Nephron progenitor cell (in vitro differentiated cells): Measurements from ENCODE around the gene PPP2R5D.

Experiments
- DNase-seq: peaks from one replicate; pipeline ENCODE4 v3.0.0; 2021
- H3K27ac Mint-ChIP-seq: 2 replicates; pipeline ENCODE4 v1.8.0; 2021; ENCODE audit warnings: mild to moderate bottlenecking, moderate library complexity, mixed read lengths
- H3K27me3 Mint-ChIP-seq: 2 replicates; pipeline ENCODE4 v1.8.0; 2021; ENCODE audit warnings: mild to moderate bottlenecking, low read depth, mixed read lengths; ENCODE audit not compliant: poor library complexity
- H3K36me3 Mint-ChIP-seq: 2 replicates; pipeline ENCODE4 v1.8.0; 2021; ENCODE audit warnings: low read depth, mixed read lengths
- H3K4me1 Mint-ChIP-seq: 2 replicates; pipeline ENCODE4 v1.8.0; 2021; ENCODE audit warnings: mixed read lengths
- H3K4me3 Mint-ChIP-seq: 2 replicates; pipeline ENCODE4 v1.8.0; 2021; ENCODE audit warnings: mild to moderate bottlenecking, moderate library complexity, mixed read lengths
- H3K9me3 Mint-ChIP-seq: 2 replicates; pipeline ENCODE4 v1.8.0; 2021; ENCODE audit warnings: mild to moderate bottlenecking, moderate library complexity, mixed read lengths
- TF ChIP-seq, protein P1 (sequence below): fragments of 200-600 bp; sonication (generic); IDR thresholded peaks from 2 replicates; pipeline ENCODE4 v1.5.0; 2021; ENCODE audit warnings: antibody characterized with exemption

Gene PPP2R5D

DNA sequence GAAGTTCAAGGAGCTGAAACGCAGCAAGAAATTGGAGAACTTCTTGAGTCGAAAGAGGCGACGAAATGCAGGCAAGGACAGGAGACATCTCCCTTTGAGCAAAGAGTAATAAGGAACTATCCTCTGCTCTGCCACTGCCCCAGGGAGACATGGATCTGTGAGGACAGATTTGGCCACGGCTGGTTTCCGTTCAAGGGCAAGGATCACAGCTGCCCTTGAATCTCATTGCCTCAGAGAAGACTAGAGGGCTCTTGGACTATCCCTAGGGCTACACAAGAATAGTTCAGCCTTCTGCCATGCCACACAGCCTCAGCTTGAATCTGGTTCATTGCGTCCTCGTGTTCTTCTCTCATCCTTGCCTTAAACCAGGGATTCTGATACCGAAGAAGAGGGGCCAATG lies 44.8 kb downstream of the PPP2R5D start:
- H3K27me3 Mint-ChIP-seq, result no peaks in the 10 kb centered on the region
- H3K4me3 Mint-ChIP-seq, result no peak overlapping the region
- DNase-seq, result no peak
- H3K36me3 Mint-ChIP-seq, result peaks cover 84% of the 10 kb centered on the region
- H3K4me1 Mint-ChIP-seq, result peaks cover 4% of the 10 kb centered on the region
- no peaks in the 10 kb centered on the region for H3K9me3 Mint-ChIP-seq
- peak overlapping the region; percentile 36 for H3K27ac Mint-ChIP-seq
- TF ChIP-seq, protein P1, sequence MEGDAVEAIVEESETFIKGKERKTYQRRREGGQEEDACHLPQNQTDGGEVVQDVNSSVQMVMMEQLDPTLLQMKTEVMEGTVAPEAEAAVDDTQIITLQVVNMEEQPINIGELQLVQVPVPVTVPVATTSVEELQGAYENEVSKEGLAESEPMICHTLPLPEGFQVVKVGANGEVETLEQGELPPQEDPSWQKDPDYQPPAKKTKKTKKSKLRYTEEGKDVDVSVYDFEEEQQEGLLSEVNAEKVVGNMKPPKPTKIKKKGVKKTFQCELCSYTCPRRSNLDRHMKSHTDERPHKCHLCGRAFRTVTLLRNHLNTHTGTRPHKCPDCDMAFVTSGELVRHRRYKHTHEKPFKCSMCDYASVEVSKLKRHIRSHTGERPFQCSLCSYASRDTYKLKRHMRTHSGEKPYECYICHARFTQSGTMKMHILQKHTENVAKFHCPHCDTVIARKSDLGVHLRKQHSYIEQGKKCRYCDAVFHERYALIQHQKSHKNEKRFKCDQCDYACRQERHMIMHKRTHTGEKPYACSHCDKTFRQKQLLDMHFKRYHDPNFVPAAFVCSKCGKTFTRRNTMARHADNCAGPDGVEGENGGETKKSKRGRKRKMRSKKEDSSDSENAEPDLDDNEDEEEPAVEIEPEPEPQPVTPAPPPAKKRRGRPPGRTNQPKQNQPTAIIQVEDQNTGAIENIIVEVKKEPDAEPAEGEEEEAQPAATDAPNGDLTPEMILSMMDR, result no peak

DNA sequence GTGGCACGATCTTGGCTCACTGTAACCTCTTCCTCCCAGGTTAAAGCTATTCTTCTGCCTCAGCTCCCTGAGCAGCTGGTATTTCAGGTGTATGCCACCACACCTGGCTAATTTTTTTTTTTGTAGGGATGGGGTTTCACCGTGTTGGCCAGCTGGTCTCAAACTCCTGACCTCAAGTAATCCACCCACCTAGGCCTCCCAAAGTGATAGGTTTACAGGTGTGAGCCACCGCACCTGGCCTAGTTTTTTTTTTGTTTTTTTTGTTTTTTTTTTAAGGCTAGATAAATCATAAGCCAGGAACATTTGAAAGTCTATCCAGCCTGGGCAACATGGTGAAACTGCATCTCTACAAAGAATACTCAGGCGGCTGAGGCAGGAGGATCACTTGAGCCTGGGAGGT lies 48.0 kb downstream of the PPP2R5D start:
- DNase-seq, result no peak
- Mint-ChIP-seq H3K4me3 (no peak overlapping the region), H3K9me3 (no peaks in the 10 kb centered on the region), H3K4me1 (no peaks in the 10 kb centered on the region), H3K36me3 (peaks cover 81% of the 10 kb centered on the region), H3K27ac (no peak overlapping the region), H3K27me3 (no peaks in the 10 kb centered on the region)
- TF ChIP-seq, protein P1, result no peak

DNA sequence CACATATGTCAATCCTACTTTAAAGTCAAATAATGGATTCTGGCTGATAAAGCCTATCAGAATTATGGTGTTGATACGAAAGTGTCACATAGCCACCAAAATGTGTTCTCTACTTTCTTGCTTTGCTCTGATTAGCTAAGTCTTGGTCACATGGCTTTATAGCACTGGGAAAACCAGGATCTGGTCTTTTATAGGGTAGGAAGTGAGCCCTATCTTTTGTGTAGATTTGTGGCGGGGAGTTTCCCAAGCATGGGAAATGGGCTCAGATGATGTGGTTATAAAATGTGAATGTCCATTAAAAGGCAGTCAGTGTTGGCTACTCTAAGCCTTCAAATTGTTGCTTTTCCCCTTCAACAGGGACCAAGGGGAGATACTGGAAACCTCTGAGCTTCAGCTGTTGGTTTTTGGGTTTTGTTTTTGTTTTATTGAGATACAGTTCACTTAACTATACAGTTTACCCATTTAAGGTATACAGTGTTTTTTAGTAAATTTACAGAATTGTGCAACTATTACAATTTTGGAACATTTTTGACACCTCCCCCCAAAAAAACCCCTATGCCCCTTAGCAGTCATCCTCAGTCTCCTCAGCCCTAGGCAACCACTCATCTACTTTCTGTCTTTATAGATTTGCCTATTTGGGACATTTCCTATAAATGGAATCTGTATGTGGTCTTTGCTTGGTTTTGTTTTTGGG lies 49.3 kb downstream of the PPP2R5D start:
- no peaks in the 10 kb centered on the region for H3K4me1 Mint-ChIP-seq
- H3K36me3 Mint-ChIP-seq, result peaks cover 84% of the 10 kb centered on the region
- H3K4me3 Mint-ChIP-seq, result no peak overlapping the region
- no peaks in the 10 kb centered on the region for H3K27me3 Mint-ChIP-seq
- TF ChIP-seq, protein P1, result no peak
- no peaks in the 10 kb centered on the region for H3K9me3 Mint-ChIP-seq
- peak overlapping the region; percentile 51 for H3K27ac Mint-ChIP-seq
- no peak for DNase-seq

DNA sequence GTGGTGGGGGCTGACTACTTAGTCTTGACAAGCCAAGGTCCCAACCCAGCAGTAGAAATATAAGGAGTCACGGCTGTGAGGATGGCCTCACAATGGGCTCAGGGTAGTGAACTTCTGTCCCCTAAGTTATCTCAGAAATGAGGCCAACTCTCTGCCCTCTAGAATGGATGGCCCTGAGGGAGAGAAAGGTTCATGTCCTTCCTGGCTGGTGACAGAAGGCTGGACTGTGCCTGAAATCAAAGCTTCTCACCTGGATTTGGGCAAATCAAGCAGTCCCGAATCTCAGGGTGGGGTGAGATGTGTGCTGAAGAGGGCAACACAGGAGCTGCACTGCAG lies 49.8 kb downstream of the PPP2R5D start:
- no peak overlapping the region for H3K4me3 Mint-ChIP-seq
- peaks cover 85% of the 10 kb centered on the region for H3K36me3 Mint-ChIP-seq
- H3K27ac Mint-ChIP-seq, result peak overlapping the region; percentile 51
- DNase-seq, result no peak
- TF ChIP-seq, protein P1, result no peak
- H3K27me3 Mint-ChIP-seq, result no peaks in the 10 kb centered on the region
- H3K4me1 Mint-ChIP-seq, result no peaks in the 10 kb centered on the region
- H3K9me3 Mint-ChIP-seq, result no peaks in the 10 kb centered on the region

GRCh38 chr6:43035495-43036194 lies 51.3 kb downstream of the PPP2R5D start:
- no peak overlapping the region for H3K27ac Mint-ChIP-seq
- H3K4me3 Mint-ChIP-seq, result no peak overlapping the region
- no peaks in the 10 kb centered on the region for H3K4me1 Mint-ChIP-seq
- TF ChIP-seq, protein P1, result no peak
- H3K27me3 Mint-ChIP-seq, result no peaks in the 10 kb centered on the region
- H3K9me3 Mint-ChIP-seq, result no peaks in the 10 kb centered on the region
- DNase-seq, result no peak
- H3K36me3 Mint-ChIP-seq, result peaks cover 79% of the 10 kb centered on the region

DNA sequence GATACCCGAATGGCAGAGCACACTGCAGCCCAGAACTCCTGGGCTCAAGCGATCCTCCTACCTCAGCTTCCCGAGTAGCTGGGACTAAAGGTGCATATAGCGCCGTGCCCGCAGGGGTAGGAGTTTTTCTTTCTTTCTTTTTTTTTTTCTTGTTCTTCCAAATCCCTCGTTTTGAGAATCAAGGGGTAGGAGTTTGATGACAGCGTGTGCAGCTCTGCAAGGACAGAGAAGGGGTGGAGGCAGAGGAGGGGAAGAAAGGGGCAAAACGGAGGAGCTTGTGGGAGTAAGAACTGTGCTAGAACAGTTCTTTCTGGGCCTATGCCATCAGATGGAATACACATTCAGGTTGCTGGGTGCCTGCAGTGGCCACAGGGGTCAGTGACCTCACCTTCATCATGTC lies 52.3 kb downstream of the PPP2R5D start:
- Mint-ChIP-seq H3K4me3 (no peak overlapping the region), H3K36me3 (peaks cover 76% of the 10 kb centered on the region), H3K27ac (peak overlapping the region; percentile 68), H3K4me1 (no peaks in the 10 kb centered on the region), H3K9me3 (no peaks in the 10 kb centered on the region), H3K27me3 (no peaks in the 10 kb centered on the region)
- DNase-seq, result no peak
- TF ChIP-seq, protein P1, result no peak
